ENCODE measurements around the gene SAFB. TPM values are rescaled to one million over a fixed set of nuclear protein-coding genes. Genes with fewer than 3 reads are reported as not detected.
"Not testable (repeated sequence)": the region's sequence is repeated elsewhere in the genome, so short reads cannot be mapped to it uniquely, and the experiment has no call there.

Gene SAFB
- total RNA-seq, 1 donor from 2014 or later = 115 TPM

DNA sequence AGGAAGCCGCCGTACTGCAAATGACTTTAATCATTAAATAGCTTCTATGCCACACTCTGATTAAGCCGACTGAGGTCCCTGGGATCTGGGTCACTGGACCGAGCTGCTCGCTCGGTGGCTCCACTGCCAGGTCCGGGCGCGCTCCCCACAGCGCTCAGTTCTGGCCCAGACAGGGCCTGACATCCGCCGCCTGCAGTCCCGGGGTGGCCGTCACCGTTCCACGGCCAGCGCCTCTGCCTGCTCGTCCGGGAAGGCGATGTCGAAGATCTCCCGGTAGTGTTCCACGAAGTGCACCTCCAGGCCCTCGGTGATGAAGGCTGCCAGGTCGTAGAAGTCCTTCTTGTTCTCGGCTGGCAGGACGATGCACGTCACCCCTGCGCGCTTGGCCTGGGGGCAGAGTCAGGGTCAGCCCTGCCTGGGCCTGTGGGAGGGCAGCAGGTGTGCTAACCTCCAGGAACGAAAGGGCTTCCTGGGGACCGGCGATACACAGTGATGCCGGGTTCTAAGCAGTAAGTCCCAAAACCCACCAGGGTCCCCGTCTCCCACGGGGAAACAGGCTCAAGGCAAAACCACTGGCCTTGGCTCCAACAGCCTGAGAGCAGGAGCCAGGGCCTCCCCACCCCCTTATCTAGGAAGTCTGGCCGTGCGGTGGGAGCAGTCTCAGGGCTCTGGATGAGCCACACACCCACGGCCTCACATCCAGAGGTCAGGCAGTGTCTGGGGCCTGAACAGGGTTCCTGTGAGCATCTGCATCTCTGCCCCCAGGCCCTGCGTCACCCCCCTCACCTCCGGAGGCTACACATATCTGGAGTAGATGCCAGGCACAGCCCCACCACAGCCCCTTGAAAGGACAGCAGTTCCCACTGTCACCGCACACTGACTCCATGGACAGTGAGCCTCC, 69.2 kb downstream of the SAFB start:
- intact Hi-C loops (cut with DNase I) = no loop called here
- DNase-seq (ENCODE audit: low spot score) = no peak
- no peak for ATAC-seq

DNA sequence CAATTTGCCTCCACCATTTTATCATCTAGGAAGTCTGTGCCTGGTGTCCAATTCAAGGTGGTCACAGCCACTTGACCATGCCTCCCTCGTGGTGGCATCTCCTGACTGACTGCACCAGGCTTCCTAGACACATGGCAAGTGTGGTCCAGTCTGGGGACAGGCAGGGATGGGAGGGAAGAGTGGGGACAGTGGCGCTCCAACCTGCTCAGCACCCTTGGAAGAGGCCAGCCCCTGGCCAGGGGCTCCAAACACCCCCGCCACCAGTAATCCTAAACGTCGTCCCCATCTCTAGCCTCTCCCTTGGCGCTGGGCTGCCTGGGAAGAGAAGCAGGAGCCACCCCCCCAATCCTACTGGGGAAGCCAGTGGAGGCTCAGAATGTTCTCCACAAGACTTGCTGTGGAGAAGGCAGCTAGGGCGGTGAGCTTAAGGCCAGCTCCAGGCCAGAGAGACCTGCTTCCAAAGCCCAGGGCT, 69.9 kb downstream of the SAFB start:
- intact Hi-C loops (cut with DNase I) = no loop called here
- DNase-seq (ENCODE audit: low spot score) = no peak
- ATAC-seq = no peak

DNA sequence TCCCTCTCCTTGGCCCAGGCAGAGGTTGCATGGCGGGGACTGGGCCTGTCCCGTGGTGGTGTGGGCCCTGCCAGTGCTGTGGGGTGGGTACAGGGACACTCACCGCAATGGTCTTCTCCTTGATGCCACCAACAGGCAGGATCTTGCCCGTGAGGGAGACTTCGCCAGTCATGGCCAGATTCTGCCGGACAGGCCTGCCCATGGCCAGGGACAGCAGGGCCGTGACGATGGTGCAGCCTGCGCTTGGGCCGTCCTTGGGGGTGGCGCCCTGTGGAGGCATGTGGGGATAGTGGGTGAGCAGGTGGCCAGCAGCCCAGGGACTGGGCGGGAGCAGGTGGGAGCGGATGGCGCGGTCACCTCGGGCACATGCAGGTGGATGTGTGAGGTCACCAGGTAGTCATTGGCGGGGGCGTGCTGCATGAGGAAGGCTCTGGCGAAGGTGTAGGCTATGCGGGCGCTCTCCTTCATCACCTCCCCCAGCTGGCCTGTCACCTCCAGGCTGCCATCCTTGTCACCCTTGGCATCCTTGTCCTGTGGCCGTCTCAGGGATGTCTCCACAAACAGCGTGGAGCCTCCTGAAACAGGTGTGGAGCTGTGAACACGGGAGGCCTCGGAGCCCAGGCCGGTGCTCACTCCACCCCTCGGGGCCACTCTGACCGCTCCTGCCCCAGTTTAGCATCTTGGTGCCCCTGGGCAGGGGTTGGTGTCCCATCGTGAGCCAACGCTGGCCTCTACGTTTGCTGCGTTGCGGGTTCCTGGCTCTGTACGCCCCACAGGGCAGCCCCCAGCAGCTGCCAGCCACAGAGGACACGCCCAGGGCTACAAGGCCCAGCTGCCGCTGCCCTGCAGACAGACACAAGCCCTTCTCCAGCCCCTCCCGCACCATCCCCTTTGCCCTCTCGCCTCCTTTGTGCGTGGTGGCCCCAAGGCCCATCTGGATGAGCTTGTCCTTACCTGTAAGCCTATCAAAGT, 70.6 kb downstream of the SAFB start:
- no peak for DNase-seq (ENCODE audit: low spot score)
- no peak for ATAC-seq
- intact Hi-C loops (cut with DNase I) = no loop called here

DNA sequence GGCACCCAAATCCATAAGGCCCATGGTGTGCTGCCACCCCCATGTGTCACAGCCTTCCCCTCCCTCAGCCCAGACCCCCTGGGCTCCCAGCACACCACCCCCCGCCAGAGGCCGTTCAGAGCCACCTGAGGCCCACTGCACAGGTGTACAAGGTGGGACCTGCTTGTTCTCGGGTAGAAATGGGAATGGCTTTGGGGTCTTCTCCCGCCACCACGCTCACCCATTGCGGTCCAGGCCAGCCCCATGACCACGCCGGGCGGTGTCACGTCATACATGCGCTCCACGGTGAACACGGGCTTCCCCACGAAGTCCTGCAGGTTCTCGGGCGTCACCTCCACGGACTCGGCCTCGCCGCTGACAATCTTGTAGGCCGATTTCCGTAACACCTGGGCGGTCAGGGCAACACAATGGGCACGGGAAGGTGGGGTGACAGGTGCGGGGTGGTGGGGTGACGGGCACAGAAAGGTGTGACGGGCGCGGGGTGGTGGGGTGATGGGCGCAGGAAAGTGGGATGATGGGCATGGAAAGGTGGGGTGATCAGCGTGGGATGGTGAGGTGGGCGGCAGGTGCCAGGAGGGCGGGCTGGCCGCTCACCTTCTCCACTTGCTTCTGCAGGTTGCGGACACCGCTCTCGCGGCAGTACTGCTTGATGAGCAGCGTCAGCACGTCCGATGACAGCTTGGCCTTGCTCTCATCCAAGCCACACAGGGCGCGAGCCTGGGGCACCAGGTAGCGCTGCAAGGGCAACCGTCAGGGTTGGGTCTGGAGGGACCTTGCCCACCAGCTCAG, 71.5 kb downstream of the SAFB start:
- no peak for DNase-seq (ENCODE audit: low spot score)
- ATAC-seq = no peak
- intact Hi-C loops (cut with DNase I) = no loop called here

- DNase-seq (ENCODE audit: low spot score) (no peak), ATAC-seq (no peak)
- intact Hi-C loops (cut with DNase I) = no loop called here
These were observed 72.2 kb downstream of the SAFB start for GRCh38 chr19:5694956-5695648.

DNA sequence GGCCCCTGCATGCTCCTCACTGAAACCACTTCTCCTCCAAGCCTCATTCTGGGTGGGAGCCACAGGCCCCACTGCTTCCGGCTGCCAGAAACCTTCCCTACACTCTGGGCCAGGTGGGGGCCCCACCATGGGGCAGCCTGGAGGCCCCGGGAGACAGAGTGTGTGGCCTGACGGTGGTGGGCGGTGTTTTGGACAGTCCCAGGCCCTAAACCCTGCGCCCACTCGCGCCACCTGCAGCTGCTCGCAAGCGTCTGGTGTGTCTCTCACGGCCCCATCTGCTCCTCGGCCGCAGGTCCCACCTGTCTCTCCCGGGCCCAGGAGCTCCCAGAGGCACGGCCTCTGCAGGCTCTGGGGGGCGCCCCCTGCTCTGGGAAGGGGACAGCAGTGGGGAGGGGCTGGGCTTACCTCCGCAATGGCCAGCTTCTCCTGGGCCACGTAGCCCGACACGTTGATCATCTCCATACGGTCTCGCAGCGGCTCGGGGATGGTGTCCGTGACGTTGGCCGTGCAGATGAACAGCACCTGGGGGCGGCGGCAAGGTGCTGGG, 72.8 kb downstream of the SAFB start:
- DNase-seq (ENCODE audit: low spot score) (no peak), ATAC-seq (no peak)
- intact Hi-C loops (cut with DNase I) = no loop called here

DNA sequence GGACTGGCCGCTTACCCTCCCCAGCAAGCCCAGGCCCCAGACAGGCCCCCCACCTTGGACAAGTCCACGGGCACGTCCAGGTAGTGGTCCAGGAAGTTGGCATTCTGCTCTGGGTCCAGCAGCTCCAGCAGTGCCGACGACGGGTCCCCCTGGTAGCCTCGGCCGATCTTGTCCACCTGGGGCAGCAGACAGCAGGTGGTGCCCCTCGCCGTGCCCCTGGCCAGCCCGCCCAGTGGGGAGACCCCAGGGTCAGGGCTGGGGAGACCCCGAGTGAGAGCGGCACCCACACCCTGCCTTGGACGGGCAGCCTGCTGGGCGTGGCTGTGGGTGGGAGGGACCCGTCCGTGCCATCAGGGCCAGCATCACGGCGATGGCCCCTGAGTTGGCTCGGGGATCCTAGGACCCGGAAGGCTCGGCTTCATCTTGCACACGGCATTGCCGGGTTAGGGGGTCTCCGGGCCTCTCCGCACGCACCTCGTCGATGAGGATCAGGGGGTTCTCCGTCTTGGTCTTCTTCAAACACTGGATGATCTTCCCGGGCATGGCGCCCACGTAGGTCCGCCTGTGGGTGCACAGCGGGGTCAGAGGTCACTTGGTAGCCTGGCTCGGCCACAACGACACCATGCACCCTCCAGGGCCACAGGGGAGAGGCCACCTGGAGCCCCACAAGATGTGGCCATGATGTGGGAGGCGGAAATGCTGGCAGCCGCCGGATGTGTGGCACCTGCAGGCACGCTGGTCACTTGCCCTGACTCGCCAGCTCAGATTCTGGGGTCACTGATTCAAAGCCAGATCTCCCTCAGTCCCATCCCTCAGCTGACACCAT, 73.5 kb downstream of the SAFB start:
- intact Hi-C loops (cut with DNase I) = no loop called here
- ATAC-seq (no peak), DNase-seq (ENCODE audit: low spot score) (no peak)

DNA sequence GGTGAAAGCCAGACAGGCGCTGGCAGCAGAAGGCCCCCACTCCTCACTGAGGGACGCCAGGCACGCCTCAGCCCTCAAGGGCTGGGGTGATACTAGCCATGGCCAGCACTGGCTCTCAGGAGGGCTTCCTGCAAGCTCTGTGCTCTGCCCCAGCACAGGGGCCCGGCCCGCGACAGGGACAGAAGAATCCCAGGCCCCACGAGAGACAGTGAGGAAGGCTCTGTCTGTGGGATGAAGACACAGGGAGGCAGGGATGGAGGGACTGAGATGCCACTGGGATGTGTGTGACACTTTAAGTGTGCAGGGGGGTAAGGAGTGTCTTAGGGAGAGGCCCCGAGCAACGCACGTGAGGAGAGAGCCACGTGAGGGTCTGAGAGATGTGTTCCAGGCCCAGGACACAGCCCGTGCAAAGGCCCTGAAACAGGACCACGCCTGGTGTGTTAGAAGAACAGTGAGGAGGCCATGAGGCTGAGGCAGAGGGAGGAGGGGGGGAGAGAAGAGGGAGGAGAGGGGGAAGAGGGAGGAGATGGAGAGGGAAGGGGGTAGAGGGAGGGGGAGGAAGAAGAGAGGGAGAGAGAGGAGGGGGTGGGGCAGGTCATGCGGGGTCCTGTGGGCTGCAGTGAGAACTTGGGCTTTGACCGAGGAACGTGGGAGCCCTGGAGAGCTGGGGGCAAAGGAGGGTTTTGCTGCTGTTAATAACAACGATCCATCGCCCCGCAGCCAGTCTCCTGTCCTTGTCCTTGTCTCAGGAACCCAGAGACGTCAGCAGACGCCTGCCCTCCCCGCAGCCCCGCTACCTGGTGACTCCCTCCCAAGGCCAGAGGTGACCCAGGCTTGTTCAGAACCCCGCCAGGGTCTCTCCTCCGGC, 74.4 kb downstream of the SAFB start:
- ATAC-seq (no peak), DNase-seq (ENCODE audit: low spot score) (no peak)
- intact Hi-C loops (cut with DNase I) = no loop called here

GRCh38 chr19:5697890-5698634, 75.2 kb downstream of the SAFB start:
- ATAC-seq (no peak), DNase-seq (ENCODE audit: low spot score) (no peak)
- intact Hi-C loops (cut with DNase I) = no loop called here

DNA sequence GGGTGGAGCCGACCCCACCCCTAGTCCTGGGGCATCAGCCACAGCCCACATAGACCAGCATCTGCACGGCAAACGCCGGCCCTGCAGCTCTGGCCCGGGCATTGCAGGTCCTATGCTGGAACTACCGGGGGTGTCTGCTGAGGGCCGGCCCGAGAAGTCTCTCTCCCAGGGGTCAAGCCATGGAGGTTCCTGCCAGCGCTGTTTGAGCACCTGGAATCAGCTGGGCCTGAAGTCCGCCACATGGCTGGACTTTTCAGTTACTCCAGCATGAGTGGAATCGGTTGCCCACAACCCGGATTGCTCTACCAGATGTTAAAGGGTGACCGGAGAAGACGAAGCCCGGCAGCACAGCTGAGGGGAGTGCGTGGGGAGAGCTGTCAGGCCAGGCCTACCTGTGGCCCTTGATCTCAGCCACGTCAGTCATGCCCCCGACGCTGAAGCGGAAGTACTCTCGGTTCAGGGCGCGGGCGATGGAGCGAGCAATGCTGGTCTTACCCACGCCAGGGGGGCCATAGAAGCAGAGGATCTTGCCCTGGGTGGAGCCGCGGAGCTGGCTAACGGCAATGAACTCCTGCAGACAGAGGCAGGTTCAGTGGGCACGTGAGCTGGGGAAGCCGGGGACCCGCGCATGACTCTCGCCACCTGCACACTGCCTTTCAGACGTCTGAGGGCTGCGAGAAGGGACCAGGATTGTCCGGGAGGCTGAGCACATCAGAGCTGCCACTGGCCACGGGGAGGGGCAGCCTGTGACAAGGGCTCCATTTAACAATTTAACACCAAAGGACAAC, 75.9 kb downstream of the SAFB start:
- intact Hi-C loops (cut with DNase I) = no loop called here
- DNase-seq (ENCODE audit: low spot score) (no peak), ATAC-seq (no peak)

- intact Hi-C loops (cut with DNase I) = no loop called here
- no peak for DNase-seq (ENCODE audit: low spot score)
- no peak for ATAC-seq
These were observed 77.7 kb downstream of the SAFB start for GRCh38 chr19:5700455-5701092.

DNA sequence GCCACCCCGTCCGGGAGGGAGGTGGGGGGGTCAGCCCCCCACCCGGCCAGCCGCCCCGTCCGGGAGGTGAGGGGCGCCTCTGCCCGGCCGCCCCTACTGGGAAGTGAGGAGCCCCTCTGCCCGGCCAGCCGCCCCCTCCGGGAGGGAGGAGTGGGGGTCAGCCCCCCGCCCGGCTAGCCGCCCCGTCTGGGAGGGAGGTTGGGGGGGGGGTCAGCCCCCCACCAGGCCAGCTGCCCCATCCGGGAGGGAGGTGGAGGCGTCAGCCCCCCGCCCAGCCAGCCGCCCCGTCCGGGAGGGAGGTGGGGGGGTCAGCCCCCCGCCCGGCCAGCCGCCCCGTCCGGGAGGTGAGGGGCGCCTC, 79.1 kb downstream of the SAFB start:
- DNase-seq (ENCODE audit: low spot score); intact Hi-C loops (cut with DNase I); ATAC-seq: not testable (repeated sequence)

DNA sequence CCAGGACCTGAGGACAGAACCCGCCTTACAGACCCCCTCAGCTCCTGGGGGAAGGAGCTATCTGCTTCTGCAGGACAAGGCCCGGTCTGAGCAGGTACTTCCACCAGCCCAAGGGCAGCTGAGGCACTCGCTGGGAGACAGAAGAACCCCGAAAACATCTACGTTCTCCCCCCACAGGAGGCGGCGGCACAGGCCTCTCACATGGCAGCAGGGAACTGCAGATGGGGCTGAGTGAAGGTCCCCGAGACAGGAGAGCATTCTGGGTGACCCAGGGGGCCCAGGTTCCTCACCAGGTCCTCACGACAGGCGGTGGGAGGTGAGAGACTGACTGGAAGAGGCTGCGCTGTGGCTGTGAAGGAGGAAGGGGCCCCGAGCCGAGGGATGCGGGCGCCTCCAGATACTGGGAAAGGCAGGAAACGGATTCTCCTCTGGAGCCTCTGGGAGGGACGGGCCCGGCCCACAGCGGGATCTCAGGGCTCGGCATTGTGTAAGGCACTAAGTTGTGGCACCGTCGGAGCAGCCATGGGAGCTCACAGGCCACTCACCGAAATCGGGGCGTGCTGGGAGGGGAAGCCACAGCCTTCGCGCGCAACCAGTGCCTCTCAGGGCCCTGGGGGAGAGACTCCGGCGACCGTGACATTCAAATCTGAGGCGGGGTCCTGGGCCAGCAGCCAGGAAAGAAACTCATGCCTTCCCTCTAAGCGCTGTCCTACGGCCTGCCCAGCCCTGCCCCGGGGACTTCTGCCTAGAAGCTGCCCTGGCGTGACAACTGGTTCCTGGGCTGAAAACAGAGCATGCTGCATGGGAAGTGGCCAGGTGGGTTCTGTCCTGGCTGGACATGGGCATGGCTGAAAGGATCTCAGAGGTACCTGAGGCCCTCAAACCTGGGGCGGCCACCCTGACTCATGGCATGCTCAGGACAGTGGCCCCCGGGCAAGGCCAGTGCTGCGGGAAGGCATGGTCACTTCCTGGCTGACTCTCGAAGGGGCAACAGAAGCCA, 81.2 kb downstream of the SAFB start:
- no peak for ATAC-seq
- intact Hi-C loops (cut with DNase I) = no loop called here
- DNase-seq (ENCODE audit: low spot score) = no peak

DNA sequence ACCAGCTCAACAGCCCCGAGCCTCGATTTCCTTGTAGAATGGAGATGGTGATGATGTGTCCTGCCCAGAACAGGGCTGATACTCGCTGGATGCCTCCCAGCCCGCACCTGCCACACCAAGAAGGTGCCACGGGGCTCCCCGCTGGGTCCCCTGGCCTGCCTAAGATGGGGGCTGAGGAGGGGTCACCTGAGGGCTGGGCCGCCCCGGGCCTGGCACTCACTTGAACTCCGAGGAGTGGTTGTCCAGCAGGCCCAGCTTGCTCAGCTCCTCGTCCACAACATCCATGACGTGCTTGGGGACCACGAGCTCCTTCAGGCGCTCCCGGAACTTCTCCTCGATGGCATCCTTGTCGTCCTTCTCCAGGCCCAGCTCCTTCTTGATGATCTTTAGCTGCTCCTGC, 82.7 kb downstream of the SAFB start:
- ATAC-seq (no peak), DNase-seq (ENCODE audit: low spot score) (no peak)
- intact Hi-C loops (cut with DNase I) = no loop called here

Data from sciatic nerve (tissue), 2 donors.